H1 (cell line): ENCODE results near the gene ACAD11. TPM values are rescaled to one million over a fixed set of nuclear protein-coding genes. Genes with fewer than 3 reads are reported as not detected.

Experiments
- CTCF ChIA-PET: fragments of 300-600 bp; sonication (Branson Sonifier 250); formaldehyde crosslinking; loops from one replicate; lab custom pipeline; 2021; ENCODE audit not compliant: partially characterized antibody; lab: Charles Lee
- POLR2A ChIA-PET: fragments of 300-600 bp; sonication (Branson Sonifier 250); formaldehyde crosslinking; loops from one replicate; lab custom pipeline; 2021; ENCODE audit warnings: inconsistent platforms; ENCODE audit not compliant: partially characterized antibody; lab: Charles Lee
- DNase-seq, 2 experiments: peaks; one replicate each; pipeline versions ENCODE4 v3.0.0 to v3.0.0-alpha.2; 2010 to 2022; ENCODE audit warnings: low spot score in 2 of 2, low read depth in 1 of 2, mixed read lengths in 1 of 2
- FAIRE-seq: peaks from 2 replicates; lab custom pipeline; 2011; peaks lifted over from hg19 to GRCh38; lab: Jason Lieb, UNC
- H2AFZ ChIP-seq: 2 replicates; pipeline ENCODE4 v1.8.1; 2012; ENCODE audit warnings: low read length, inconsistent platforms
- H2AK5ac ChIP-seq: 2 replicates; pipeline ENCODE4 v1.6.1; 2013; ENCODE audit warnings: low read depth, low read length
- H2BK120ac ChIP-seq: replicated peaks from 2 replicates; pipeline ENCODE3; 2013; ENCODE audit warnings: low read depth, low read length, inconsistent platforms
- H2BK12ac ChIP-seq: 2 replicates; pipeline ENCODE4 v1.6.1; 2013; ENCODE audit warnings: low read depth, low read length
- H2BK15ac ChIP-seq: 2 replicates; pipeline ENCODE4 v1.6.1; 2013; ENCODE audit warnings: low read length
- H2BK20ac ChIP-seq: 2 replicates; pipeline ENCODE4 v1.6.1; 2013; ENCODE audit warnings: low read length
- H2BK5ac ChIP-seq: 2 replicates; pipeline ENCODE4 v1.6.1; 2013; ENCODE audit warnings: low read depth, low read length
- H3K14ac ChIP-seq: 2 replicates; pipeline ENCODE4 v1.6.1; 2013; ENCODE audit warnings: inconsistent platforms; ENCODE audit not compliant: insufficient read length
- H3K18ac ChIP-seq: 2 replicates; pipeline ENCODE4 v1.6.1; 2013; ENCODE audit warnings: low read length; ENCODE audit errors: extremely low read depth
- H3K23ac ChIP-seq: 2 replicates; pipeline ENCODE4 v1.6.1; 2013; ENCODE audit warnings: inconsistent platforms; ENCODE audit not compliant: insufficient read length
- H3K23me2 ChIP-seq: 2 replicates; pipeline ENCODE4 v1.6.1; 2013; ENCODE audit warnings: low read depth, low read length
- H3K27ac ChIP-seq: 2 replicates; pipeline ENCODE4 v1.6.1; 2011; ENCODE audit warnings: low read depth, low read length, inconsistent platforms
- H3K27me3 ChIP-seq, 4 experiments: replicated peaks in 1 of 4; 1 replicate in 1 of 4; 2 replicates in 3 of 4; pipeline versions ENCODE4 v1.6.1 to v1.8.1; 2011 to 2013; ENCODE audit warnings: low read length in 3 of 4, mild to moderate bottlenecking in 3 of 4, inconsistent platforms in 2 of 4, mixed read lengths in 2 of 4, moderate library complexity in 1 of 4; ENCODE audit not compliant: control insufficient read depth in 3 of 4, insufficient read depth in 3 of 4; ENCODE audit errors: extremely low read depth in 1 of 4
- H3K36me3 ChIP-seq, 4 experiments: 2 replicates each; pipeline versions ENCODE4 v1.6.1 to v1.8.1; 2011 to 2013; ENCODE audit warnings: mild to moderate bottlenecking in 4 of 4, low read length in 3 of 4, moderate library complexity in 2 of 4, control low read depth in 1 of 4, inconsistent platforms in 1 of 4; ENCODE audit not compliant: insufficient read depth in 4 of 4, control insufficient read depth in 2 of 4
- H3K4ac ChIP-seq: replicated peaks from 2 replicates; pipeline ENCODE3; 2013; ENCODE audit warnings: low read length, low read depth, mixed read lengths, inconsistent platforms; ENCODE audit not compliant: insufficient read length
- H3K4me1 ChIP-seq, 4 experiments: replicated peaks in 1 of 4; 1 replicate in 1 of 4; 2 replicates in 3 of 4; pipeline versions ENCODE4 v1.6.1 to v1.8.1; 2011 to 2013; ENCODE audit warnings: low read length in 3 of 4, inconsistent platforms in 2 of 4, mixed read lengths in 1 of 4; ENCODE audit not compliant: insufficient read depth in 4 of 4, control insufficient read depth in 3 of 4
- H3K4me2 ChIP-seq, 2 experiments: 2 replicates each; pipeline versions ENCODE4 v1.6.1 to v1.8.1; 2011 to 2013; ENCODE audit warnings: low read depth in 2 of 2, low read length in 2 of 2, control low read depth in 1 of 2, inconsistent platforms in 1 of 2, mild to moderate bottlenecking in 1 of 2; ENCODE audit not compliant: insufficient read depth in 1 of 2
- H3K4me3 ChIP-seq, 4 experiments: fragments of 200-600, 300-600 bp in 1 of 4; sonication (generic), shearing (Covaris generic), sonication (Bioruptor Twin) in 1 of 4; 2 replicates each; pipeline versions ENCODE4 v1.5.1 to v1.8.1; 2011 to 2016; ENCODE audit warnings: low read length in 4 of 4, low read depth in 3 of 4, control low read depth in 2 of 4, inconsistent platforms in 2 of 4, mild to moderate bottlenecking in 2 of 4, mixed read lengths in 1 of 4, moderate library complexity in 1 of 4; ENCODE audit not compliant: insufficient read depth in 2 of 4; ENCODE audit errors: extremely low read depth in 1 of 4
- H3K56ac ChIP-seq: replicated peaks from 2 replicates; pipeline ENCODE3; 2013; ENCODE audit warnings: low read depth, mild to moderate bottlenecking, mixed read lengths, low read length, inconsistent platforms; ENCODE audit not compliant: insufficient read length
- H3K79me1 ChIP-seq: 2 replicates; pipeline ENCODE4 v1.6.1; 2013; ENCODE audit warnings: low read depth, low read length, control low read depth
- H3K79me2 ChIP-seq, 2 experiments: 2 replicates each; pipeline versions ENCODE4 v1.6.1 to v1.8.1; 2012 to 2013; ENCODE audit warnings: low read length in 2 of 2, mild to moderate bottlenecking in 2 of 2, inconsistent platforms in 1 of 2; ENCODE audit not compliant: insufficient read depth in 2 of 2, control insufficient read depth in 1 of 2
- H3K9ac ChIP-seq, 4 experiments: replicated peaks in 1 of 4; 1 replicate in 1 of 4; 2 replicates in 3 of 4; pipeline versions ENCODE4 v1.6.1 to v1.8.1; 2011 to 2013; ENCODE audit warnings: low read depth in 3 of 4, low read length in 3 of 4, control low read depth in 2 of 4, mild to moderate bottlenecking in 2 of 4, moderate library complexity in 2 of 4, inconsistent platforms in 1 of 4; ENCODE audit errors: extremely low read depth in 1 of 4
- H3K9me3 ChIP-seq, 2 experiments: 2 replicates each; pipeline versions ENCODE4 v1.6.1 to v1.8.1; 2012 to 2013; ENCODE audit warnings: mild to moderate bottlenecking in 2 of 2, moderate library complexity in 2 of 2, control low read depth in 1 of 2, inconsistent platforms in 1 of 2, low read depth in 1 of 2, low read length in 1 of 2, mixed read lengths in 1 of 2; ENCODE audit not compliant: insufficient read depth in 2 of 2
- H4K20me1 ChIP-seq, 2 experiments: replicated peaks in 1 of 2; 2 replicates each; pipeline versions ENCODE3 to v1.8.1; 2011 to 2013; ENCODE audit warnings: inconsistent platforms in 2 of 2, low read length in 2 of 2, mild to moderate bottlenecking in 1 of 2; ENCODE audit not compliant: insufficient read depth in 2 of 2, control insufficient read depth in 1 of 2
- H4K5ac ChIP-seq: 2 replicates; pipeline ENCODE4 v1.6.1; 2013; ENCODE audit warnings: low read length, low read depth, mixed read lengths, inconsistent platforms; ENCODE audit not compliant: insufficient read length
- H4K8ac ChIP-seq: 2 replicates; pipeline ENCODE4 v1.8.0; 2013; ENCODE audit warnings: mild to moderate bottlenecking, moderate library complexity, low read length, inconsistent platforms; ENCODE audit not compliant: insufficient read depth; ENCODE audit errors: extremely low read depth
- H4K91ac ChIP-seq: replicated peaks from 2 replicates; pipeline ENCODE3; 2013; ENCODE audit warnings: low read length, mixed read lengths, inconsistent platforms; ENCODE audit not compliant: insufficient read length
- ASH2L ChIP-seq: fragments of 200-600, 300-600 bp; sonication (generic); IDR thresholded peaks from one replicate; pipeline ENCODE4 v1.7.1; 2017; ENCODE audit warnings: low read length
- BCL11A ChIP-seq, 2 experiments: IDR thresholded peaks; one replicate each; pipeline ENCODE4 v1.6.1; 2011; ENCODE audit warnings: low read depth in 2 of 2, low read length in 2 of 2, mild to moderate bottlenecking in 2 of 2
- CEBPB ChIP-seq: IDR thresholded peaks from 2 replicates; pipeline ENCODE4 v1.6.1; 2012; ENCODE audit warnings: low read depth, low read length
- CTBP2 ChIP-seq: IDR thresholded peaks from 2 replicates; pipeline ENCODE4 v1.7.0; 2011; ENCODE audit warnings: borderline replicate concordance, mild to moderate bottlenecking, moderate library complexity, mixed read lengths, low read length; ENCODE audit not compliant: insufficient read depth, insufficient read length
- EZH2 ChIP-seq: fragments of 200-600 bp; sonication (generic); IDR thresholded peaks from 2 replicates; pipeline ENCODE4 v1.7.1; 2012; ENCODE audit warnings: low read depth, mild to moderate bottlenecking, moderate library complexity, low read length, inconsistent platforms; ENCODE audit not compliant: severe bottlenecking
- HDAC2 ChIP-seq, 2 experiments: fragments of 300-600 bp in 1 of 2; sonication (generic) in 1 of 2; IDR thresholded peaks; 2 replicates each; pipeline ENCODE4 v1.6.1; 2011 to 2012; ENCODE audit warnings: low read depth in 2 of 2, low read length in 2 of 2, mild to moderate bottlenecking in 2 of 2, moderate library complexity in 2 of 2, borderline replicate concordance in 1 of 2, inconsistent platforms in 1 of 2
- RXRA ChIP-seq: IDR thresholded peaks from 2 replicates; pipeline ENCODE4 v1.6.1; 2011; ENCODE audit warnings: low read depth, mild to moderate bottlenecking, low read length, moderate library complexity; ENCODE audit not compliant: insufficient read depth
- SIN3A ChIP-seq, 2 experiments: IDR thresholded peaks in 1 of 2; conservative IDR thresholded peaks in 1 of 2; 2 replicates each; pipeline ENCODE4 v1.6.1; 2011 to 2012; ENCODE audit warnings: low read length in 2 of 2, improper control_type of control experiment in 1 of 2, low read depth in 1 of 2, mild to moderate bottlenecking in 1 of 2
- SRF ChIP-seq: IDR thresholded peaks from 2 replicates; pipeline ENCODE4 v1.6.1; 2011; ENCODE audit warnings: mild to moderate bottlenecking, low read depth, low read length, moderate library complexity
- SUZ12 ChIP-seq: fragments of 200-600 bp; sonication (generic); IDR thresholded peaks from 2 replicates; pipeline ENCODE4 v1.6.1; 2012; ENCODE audit warnings: mild to moderate bottlenecking, inconsistent platforms, low read length, moderate library complexity, mixed read lengths
- USF2 ChIP-seq: IDR thresholded peaks from 2 replicates; pipeline ENCODE4 v1.6.1; 2011; ENCODE audit warnings: low read length, improper control_type of control experiment
- ZNF274 ChIP-seq: IDR thresholded peaks from 2 replicates; pipeline ENCODE4 v1.7.0; 2012; ENCODE audit warnings: low read length, borderline replicate concordance; ENCODE audit errors: extremely low read depth
- WGBS, 2 experiments: shearing (Covaris generic) in 1 of 2; methylation state at CpG; one replicate each; pipeline versions ENCODE4 v1.1.6 to v1.1.7; 2013 to 2015; ENCODE audit warnings: low lambda C conversion rate in 2 of 2, mixed read lengths in 2 of 2, inconsistent platforms in 1 of 2, low coverage in 1 of 2, missing lambda C conversion rate in 1 of 2; ENCODE audit not compliant: insufficient replicate concordance in 2 of 2, insufficient coverage in 1 of 2, insufficient read length in 1 of 2; ENCODE audit errors: extremely low coverage in 1 of 2, missing lambda C conversion rate in 1 of 2; 5-methylcytosine and 5-hydroxymethylcytosine counted together
- polyA plus RNA-seq, 7 experiments: library from polyadenylated mRNA; depleted of rRNA in 3 of 7; stranded (reverse) in 5 of 7; unstranded in 2 of 7; fragments of >200 nt in 5 of 7; fragments of 200-250 nt in 2 of 7; gene quantifications; 1 replicate in 5 of 7; 2 replicates in 1 of 7; 4 replicates in 1 of 7; pipeline versions ENCODE4 v1.2.1 to v1.2.3, GENCODE V29; 2011 to 2013; ENCODE audit warnings: missing spikeins in 2 of 7, mixed read lengths in 2 of 7
- total RNA-seq: library from RNA; stranded (reverse); fragmentation: NEBNext Ultra II Directional; extraction: Animal tissue kit (Norgen Biotek cat#: 25700); gene quantifications from 2 replicates; pipeline ENCODE4 v1.2.1, GENCODE V29; 2021

The ACAD11 gene
- total and polyA plus RNA-seq, 2 of the 8 experiments (the other 6 are each of a cell fraction or from before 2014, with no cell fraction given): 5.5 to 11.0 TPM

GRCh38 chr3:132521901-132522300 is 137.7 kb downstream of the ACAD11 start:
- H3K18ac ChIP-seq: no peak overlapping the region
- CTCF ChIA-PET: interaction anchor here (0.6 to 2.3 kb wide), 4 partner anchors 8 to 120 kb away, joined by 3 to 13 read pairs (median 5); no protein-coding TSS in a partner anchor
- H3K56ac ChIP-seq: no peak overlapping the region
- H2BK20ac ChIP-seq: no peak overlapping the region
- FAIRE-seq (no peak), DNase-seq (no peak)
- H3K4ac ChIP-seq: no peak overlapping the region
- H2BK120ac ChIP-seq: no peak overlapping the region
- no peak overlapping the region for H3K4me2 ChIP-seq
- H2AK5ac ChIP-seq: no peak overlapping the region
- H4K8ac ChIP-seq: no peak overlapping the region
- no peak overlapping the region for H3K4me3 ChIP-seq
- no peak overlapping the region for H3K27ac ChIP-seq
- H3K79me2 ChIP-seq: no peaks in the 10 kb centered on the region
- peaks cover 4 to 61% (median 36%) of the 10 kb centered on the region in 4 experiments for H3K36me3 ChIP-seq
- no peak overlapping the region for H3K23ac ChIP-seq
- H2BK12ac ChIP-seq: no peak overlapping the region
- H3K27me3 ChIP-seq: no peaks in the 10 kb centered on the region
- no peak overlapping the region for H4K91ac ChIP-seq
- H2BK15ac ChIP-seq: no peak overlapping the region
- no peaks in the 10 kb centered on the region for H3K79me1 ChIP-seq
- POLR2A ChIA-PET: interaction anchor here (1.0 kb wide), 1 partner anchor 13 kb away, joined by 3 read pairs; no protein-coding TSS in a partner anchor
- H3K4me1 ChIP-seq: no peaks in the 10 kb centered on the region
- WGBS, 2 experiments: 93% methylated on average over 5 of the region's 5 CpGs; no CpG with 5 or more reads in 1 of the 2 experiments
- H2AFZ ChIP-seq: no peak overlapping the region
- H3K23me2 ChIP-seq: no peaks in the 10 kb centered on the region
- no peak overlapping the region for H3K9ac ChIP-seq
- H4K5ac ChIP-seq: no peak overlapping the region
- H3K14ac ChIP-seq: no peak overlapping the region
- H2BK5ac ChIP-seq: no peak overlapping the region
- peaks cover 0 to 2% of the 10 kb centered on the region in 2 experiments for H4K20me1 ChIP-seq
- no peaks in the 10 kb centered on the region for H3K9me3 ChIP-seq
- TF ChIP-seq CEBPB (no peak), SUZ12 (no peak), ASH2L (no peak), HDAC2 (IDR thresholded peaks at IDR 0.05; ENCODE audit: borderline replicate concordance in 1 of 2, low read depth in 2 of 2, low read length in 2 of 2) (no peak), ZNF274 (no peak), USF2 (no peak), BCL11A (IDR thresholded peaks at IDR 0.05; ENCODE audit: low read depth in 2 of 2, low read length in 2 of 2) (no peak), CTBP2 (no peak), RXRA (no peak), SRF (no peak), SIN3A (conservative IDR thresholded peaks at IDR 0.05 in 1 of 2, IDR thresholded peaks at IDR 0.05 in 1 of 2; ENCODE audit: low read depth in 1 of 2, low read length in 2 of 2) (no peak), EZH2 (no peak)
